HG03045 (cell line): ENCODE measurements around the gene GTPBP2.
"Not testable (repeated sequence)": the region's sequence is repeated elsewhere in the genome, so short reads cannot be mapped to it uniquely, and the experiment has no call there.

ENCODE experiments used
- ATAC-seq: cut with Tn5 transposase; IDR thresholded peaks from one replicate; pipeline ENCODE4 v1.9.1; 2021; ENCODE audit warnings: mild to moderate bottlenecking, moderate library complexity; ENCODE audit not compliant: unreplicated experiment

GTPBP2 gene

GRCh38 chr6:43624786-43625288 lies 4.2 kb downstream of the GTPBP2 start:
- ATAC-seq: no peak

GRCh38 chr6:43623880-43624785 lies 4.9 kb downstream of the GTPBP2 start:
- no peak for ATAC-seq

- no peak for ATAC-seq
Measured at GRCh38 chr6:43622541-43622940, 6.5 kb downstream of the GTPBP2 start.

- no peak for ATAC-seq
Measured at GRCh38 chr6:43621836-43622180, 7.3 kb downstream of the GTPBP2 start.

- no peak for ATAC-seq
Measured at GRCh38 chr6:43621078-43621835, 7.8 kb downstream of the GTPBP2 start.

- no peak for ATAC-seq
Measured at GRCh38 chr6:43616725-43617472, 12.2 kb downstream of the GTPBP2 start.

- ATAC-seq: no peak
Measured at GRCh38 chr6:43614396-43614730, 14.7 kb downstream of the GTPBP2 start.

- no peak for ATAC-seq
Measured at GRCh38 chr6:43613721-43614395, 15.2 kb downstream of the GTPBP2 start.

- ATAC-seq: no peak
Measured at GRCh38 chr6:43610431-43610830, 18.6 kb downstream of the GTPBP2 start.

GRCh38 chr6:43609402-43609801 lies 19.7 kb downstream of the GTPBP2 start:
- no peak for ATAC-seq

- ATAC-seq: no peak
Measured at GRCh38 chr6:43608807-43609206, 20.3 kb downstream of the GTPBP2 start.

- no peak for ATAC-seq
Measured at GRCh38 chr6:43608310-43608763, 20.7 kb downstream of the GTPBP2 start.

- no peak for ATAC-seq
Measured at GRCh38 chr6:43606019-43606418, 23.0 kb downstream of the GTPBP2 start.

- ATAC-seq: no peak
Measured at GRCh38 chr6:43604174-43604573, 24.9 kb downstream of the GTPBP2 start.

GRCh38 chr6:43600595-43600994 lies 28.5 kb downstream of the GTPBP2 start:
- no peak for ATAC-seq

GRCh38 chr6:43593938-43594337 lies 35.1 kb downstream of the GTPBP2 start:
- ATAC-seq: no peak

GRCh38 chr6:43589564-43589963 lies 39.5 kb downstream of the GTPBP2 start:
- ATAC-seq: not testable (repeated sequence)

GRCh38 chr6:43588194-43588593 lies 40.9 kb downstream of the GTPBP2 start:
- no peak for ATAC-seq

GRCh38 chr6:43584892-43585570 lies 44.0 kb downstream of the GTPBP2 start:
- ATAC-seq: no peak

GRCh38 chr6:43582911-43583310 lies 46.2 kb downstream of the GTPBP2 start:
- ATAC-seq: no peak
